Activated CD4-positive, CD25-positive, alpha-beta regulatory T cell treated with anti-CD3 and anti-CD28 coated beads, Interleukin-2, amount 50 U/mL, for 24 hours (primary cell): Measurements from ENCODE around the gene TMEM208.
A peak's percentile ranks its signal among the peaks of the same experiment; 100 is the strongest.

Source experiments
- ATAC-seq, 2 donors: fragments of 150-1000 bp; cut with Tn5 transposase; one replicate each; pipeline ENCODE4 v1.10.0; 2021; ENCODE audit warnings: mild to moderate bottlenecking in 1 of 2, moderate library complexity in 1 of 2

Gene TMEM208

DNA sequence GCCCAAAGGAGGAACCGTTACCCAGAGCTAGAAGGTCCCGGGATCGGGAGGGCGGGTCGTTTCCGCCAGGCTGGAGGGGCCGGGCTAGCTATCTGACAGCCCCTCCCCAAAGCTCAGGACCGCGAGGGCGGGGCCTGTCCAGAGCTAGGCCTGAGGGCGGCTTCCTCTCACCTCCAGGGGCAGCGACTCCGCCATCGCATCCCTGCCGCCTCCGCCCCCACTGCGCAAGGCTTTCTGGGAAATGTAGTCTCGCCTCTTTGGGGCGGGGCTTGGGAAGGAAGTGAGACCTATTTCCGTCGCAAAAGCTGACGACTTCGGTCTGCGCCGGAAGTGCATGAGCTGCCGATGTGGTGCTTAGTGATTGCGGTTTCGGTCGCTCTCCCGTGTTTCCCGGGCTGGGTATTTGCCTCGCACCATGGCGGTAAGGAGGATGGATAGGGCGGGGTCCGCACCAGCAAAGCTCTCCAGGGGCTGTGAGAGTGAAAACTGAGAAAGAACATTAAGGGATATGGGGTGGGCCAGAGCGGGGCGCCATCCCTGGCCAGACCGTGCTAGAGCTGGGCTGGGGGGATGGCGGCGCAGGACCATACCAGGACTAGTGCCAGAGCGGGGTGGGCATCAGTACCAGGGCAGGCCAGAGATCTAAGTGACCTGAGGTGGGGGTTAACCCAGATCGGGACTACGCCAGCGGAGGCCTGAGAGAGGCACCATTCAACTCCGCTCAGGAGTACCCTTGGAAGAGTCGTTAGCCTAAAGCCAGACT is at the start of gene TMEM208:
TSS of gene TMEM208 (plus strand) at position 327 of the 763 bp plus-strand sequence. CDS start at position 416, 89 bp downstream.
- ATAC-seq = peak; percentile 94 to 95

DNA sequence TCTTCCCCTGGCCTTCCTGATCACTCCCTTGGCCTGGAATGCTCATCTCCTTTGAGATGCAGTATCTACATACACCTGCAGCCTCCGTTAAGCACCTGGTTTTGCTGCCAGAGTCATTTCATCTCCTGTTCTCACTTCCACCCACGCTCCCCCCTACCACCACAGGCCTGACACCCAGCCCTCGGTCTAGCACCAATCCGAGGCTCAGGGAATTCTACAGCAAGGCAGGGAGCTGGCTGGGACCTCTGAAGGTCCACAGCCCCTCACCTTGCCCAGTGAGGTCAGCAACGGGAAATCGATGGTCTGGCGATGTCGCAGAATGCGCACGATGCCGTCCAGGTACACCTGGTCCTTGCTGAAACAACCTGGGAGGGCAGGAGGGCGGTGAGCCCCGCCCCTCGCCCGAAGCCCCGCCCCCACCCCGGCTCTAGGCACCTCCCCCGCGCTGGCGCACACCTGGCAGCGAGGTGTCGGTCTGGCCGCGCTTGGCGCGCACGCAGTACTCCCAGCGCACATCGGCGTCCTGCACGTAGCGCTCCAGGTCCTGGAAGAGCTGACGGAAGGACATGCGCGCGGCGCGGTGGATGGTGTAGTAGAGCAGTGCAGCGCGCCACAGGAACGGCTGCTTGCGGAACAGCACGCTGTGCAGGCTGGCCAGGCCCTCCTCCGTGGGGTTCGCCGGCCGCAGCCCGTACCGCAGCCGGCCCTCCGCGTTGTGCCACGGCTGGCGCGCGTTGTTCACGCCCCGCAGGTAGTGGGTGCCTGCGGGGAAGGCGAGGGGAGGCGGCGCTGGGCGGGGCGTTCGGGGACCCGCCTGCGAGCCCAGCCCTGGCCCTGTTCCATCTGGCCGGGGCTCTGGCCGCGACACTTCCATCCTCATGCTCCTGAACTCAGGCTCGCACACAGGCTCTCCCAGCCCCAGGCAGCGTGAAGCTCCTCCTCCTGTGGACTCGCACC is 48.9 kb upstream of the TMEM208 start:
- ATAC-seq = peak; percentile 30 to 36

DNA sequence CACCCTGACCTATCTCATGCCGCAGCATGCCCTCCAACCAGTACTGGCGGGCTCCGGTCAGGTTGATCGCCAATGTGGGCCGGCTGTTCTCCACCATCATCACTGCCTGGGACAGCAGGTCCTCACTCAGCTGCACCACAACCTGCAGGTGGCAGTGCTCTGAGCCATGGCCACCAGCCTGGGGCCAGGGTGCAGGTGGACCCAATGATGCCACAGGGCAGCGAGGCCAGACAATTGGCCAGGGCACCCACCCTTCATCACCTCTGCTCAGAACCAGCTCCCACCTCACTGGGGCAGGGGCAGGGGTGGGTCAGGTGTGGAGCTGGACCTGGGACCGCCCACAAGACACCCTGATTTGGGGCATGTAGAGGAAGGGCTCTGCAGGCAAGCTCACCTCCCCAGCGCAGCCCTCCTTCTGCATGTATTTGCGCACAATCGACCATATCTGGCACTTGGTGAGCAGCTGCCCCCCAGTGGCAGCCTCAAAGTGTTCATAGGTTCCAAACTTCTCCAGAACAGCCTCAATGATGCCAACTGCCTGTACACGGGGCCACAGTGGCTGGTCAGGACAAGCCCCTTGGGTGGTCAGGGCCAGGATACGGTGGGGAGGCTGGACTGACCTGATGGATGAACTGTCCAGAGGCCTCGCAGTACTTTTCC is 47.4 kb upstream of the TMEM208 start:
- no peak for ATAC-seq

DNA sequence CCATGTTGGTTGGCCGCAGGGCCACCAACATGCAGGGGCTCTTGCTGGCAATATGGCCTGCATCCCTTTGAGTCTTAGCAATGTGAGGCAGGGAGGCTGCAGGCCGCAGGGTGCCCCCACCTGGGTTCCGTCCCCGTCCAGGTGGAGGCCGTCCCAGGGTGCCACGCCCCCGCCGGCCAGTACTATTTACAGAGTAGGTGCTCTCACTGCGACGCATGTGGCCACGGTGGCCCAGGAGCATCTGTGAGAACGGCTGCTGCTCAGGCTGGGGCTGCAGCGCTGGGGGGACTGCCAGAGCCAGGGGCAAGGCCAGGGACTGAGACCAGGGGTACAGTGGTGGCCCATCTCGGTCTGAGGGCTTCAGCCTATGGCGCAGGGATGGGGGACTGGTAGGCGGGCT is 46.8 kb upstream of the TMEM208 start:
- ATAC-seq = no peak

DNA sequence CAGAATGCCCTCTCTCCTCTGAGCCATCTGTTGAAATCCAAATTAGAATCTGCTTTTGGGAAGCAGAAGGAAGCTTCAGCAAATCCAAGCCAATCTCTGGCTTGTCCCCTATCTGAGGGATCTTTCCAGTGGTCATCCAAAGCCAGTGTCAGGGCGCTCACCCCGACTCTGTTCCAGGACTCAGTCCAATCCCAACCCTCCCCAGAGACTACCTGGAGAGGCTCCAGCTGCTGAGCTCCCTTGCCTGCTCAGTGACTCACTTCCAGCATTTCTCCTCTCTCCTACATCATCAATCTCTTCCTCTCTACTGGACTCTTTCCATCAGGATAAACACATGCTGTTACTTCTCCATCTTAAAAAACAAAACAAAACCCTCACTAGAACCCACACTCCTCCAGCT is 45.6 kb upstream of the TMEM208 start:
- ATAC-seq = no peak

DNA sequence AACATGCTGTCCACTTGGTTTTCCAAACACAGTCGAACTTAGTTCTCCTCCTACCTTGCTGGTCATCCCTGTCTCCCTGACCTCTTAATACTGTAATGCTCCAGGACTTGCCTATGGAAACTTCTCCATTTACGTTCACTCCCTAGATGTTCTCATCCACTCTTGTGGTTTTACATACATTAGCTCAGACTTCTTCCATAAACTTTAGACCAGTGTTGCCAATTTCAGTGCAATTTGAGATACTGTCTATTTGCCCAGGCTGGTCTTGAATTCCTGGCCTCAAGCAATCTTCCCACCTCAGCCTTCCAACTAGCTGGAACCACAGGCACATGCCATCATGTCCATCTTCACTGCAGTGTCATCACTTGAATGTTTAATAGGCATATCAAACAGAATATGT is 44.6 kb upstream of the TMEM208 start:
- no peak for ATAC-seq

DNA sequence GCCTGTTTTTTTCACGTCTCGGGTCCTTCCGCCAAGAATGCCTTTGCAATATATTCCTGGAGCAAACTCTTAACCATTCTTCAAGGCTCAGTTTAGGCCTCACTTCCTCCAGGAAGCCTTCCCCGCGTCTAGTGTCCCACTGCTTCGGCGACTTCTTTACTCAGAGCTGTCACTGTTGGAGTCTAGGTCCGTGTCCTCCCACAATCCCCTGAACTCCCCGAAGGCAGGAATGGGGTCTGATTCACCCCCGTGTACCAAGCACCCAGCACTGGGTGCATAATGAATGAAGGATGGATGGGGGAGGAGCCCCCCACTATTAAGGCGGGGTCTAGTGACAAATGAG is 43.7 kb upstream of the TMEM208 start:
- no peak for ATAC-seq

DNA sequence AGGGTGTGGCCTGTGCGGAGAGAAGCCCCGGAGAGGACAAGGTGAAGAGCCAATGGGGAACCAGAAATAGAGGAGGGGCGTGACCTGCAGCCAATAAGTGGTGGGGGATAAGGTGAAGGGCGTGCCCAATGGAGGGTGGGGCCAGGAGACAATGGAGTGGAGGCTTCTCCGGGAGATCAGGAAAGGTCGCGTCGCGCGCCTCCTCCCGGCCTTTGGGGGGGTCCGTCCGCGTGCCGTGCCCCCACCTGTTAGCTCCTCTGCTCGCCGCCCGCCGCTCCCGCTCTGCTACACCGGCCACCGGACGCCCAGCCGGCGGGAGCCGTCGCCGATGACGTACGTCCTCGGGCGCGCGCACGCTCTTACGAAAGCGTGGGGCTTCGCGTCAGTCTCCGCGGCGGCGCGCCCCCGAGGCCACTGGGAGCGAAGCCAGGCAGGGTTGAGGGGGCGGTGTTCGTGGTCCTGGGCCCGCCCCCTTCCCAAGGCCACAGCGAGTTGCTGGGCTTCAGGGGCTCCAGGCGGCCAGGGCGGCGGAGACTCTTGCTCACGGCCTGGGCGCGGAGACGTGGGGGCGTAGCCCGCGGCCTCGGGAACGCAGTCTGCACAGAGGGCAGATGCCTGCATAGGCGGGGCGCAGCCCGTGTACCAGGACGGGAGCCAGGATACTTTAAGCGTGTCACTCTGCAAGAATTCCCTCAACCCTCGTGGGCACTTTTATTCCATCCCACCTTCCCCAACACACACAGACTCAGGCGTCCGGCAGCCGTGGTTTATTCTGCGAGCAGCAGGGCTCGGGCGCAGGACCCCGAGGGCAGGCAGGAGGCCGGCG is 43.1 kb upstream of the TMEM208 start, which contains the start of gene MATCAP1:
TSS of gene MATCAP1 (minus strand) at position 337 of the 826 bp plus-strand sequence. CDS start 3,353 bp downstream, outside the sequence.
- ATAC-seq = peak; percentile 96 to 98

DNA sequence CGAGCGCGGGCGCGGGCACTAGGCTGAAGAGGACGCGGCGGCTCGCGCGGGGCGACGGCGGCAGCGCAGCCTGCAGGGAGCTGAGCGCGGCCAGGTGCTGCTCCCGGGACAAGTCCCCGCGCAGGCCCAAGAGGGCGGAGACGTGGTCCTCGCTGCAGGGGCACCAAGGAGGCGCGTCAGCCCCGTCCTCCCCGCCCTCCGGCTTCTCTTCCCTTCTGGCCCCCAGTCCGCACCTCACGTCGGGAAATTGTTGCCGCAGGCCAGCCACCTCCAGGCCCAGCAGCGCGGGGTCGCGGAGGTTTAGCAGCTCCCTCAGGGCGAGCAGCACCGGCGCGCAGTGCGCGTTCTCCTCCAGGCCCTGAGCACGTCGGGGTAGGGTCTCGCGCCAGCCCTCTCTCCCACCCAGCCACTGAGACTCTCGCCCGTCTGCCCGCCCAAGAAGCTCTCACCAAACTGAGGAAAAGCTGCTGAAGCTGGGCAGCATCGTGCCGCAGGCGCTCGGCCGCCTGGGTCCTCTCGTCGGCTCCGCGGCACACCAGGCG is 42.4 kb upstream of the TMEM208 start:
- no peak for ATAC-seq

DNA sequence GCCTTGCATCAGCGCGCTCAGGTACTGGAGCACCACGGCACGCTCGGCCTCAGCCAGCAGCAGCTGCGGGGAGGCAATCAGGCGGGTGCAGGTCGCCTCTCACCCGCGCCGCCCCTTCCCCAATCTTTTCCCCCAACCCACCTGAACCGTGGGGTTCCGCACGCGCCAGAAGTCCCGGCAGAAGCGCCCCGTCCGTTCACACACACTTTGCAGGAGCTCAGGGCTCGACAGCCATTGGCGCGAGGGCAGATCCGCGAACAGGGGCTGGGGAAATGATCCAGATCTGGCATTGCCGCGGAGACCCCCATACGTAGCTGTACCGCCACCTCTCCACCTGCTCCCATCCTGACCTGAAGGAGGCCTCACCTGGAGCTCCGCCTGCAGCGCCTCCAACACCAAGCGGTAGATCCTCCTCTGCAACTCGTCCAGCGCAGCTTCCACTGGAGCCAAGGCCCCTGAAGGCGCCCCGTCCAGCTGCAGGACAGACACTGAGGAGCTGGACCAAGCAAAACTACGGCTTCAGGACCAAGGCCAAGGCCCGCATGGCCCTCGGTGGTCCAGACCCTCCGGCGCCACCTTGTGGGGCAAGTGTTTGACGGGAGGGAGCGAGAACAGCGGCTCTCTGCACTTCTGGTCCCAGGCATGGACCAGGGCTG is 41.8 kb upstream of the TMEM208 start:
- ATAC-seq = peak in 1 of 2 donors; percentile 19

DNA sequence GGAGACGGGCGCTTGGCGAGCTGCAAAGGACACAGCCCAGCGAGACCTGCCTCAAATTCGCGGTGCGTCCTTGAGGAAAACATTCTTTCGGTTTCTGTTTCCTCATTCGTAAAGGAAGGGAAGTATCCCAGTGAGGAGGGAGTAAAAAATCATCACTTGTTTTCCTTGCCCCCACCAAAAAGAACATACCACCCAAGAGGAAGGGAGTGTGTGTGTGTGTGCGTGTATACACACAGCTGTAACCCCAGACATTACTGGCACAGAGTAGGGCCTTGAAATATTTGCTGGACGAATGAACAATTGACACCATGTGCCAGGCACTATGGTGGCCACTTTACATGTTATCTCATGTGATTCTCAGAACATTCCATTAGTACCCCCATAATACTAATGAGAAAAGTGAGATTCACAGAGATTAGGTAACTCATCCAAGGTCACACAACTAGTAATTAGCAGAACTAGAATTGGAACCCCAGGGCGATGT is 41.2 kb upstream of the TMEM208 start:
- no peak for ATAC-seq

DNA sequence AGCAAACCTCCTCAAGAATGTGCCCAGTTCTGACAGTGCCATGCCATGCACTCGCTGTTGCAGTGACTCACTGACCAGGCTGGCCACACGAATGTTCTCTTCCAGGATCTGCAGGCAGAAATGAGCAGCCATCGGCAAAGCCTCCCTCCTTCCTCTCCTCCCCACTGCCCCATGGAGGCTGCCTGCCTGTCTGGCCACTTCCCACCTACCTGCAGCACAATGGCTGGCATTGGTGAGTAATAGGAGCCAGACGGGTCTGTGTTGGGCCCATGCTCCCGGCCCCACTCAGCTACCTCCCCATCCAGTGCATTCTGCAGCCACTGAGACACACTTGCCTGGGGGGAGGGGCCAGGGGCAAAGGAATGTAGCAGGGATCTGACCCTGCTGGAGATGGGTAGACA is 40.4 kb upstream of the TMEM208 start:
- no peak for ATAC-seq

DNA sequence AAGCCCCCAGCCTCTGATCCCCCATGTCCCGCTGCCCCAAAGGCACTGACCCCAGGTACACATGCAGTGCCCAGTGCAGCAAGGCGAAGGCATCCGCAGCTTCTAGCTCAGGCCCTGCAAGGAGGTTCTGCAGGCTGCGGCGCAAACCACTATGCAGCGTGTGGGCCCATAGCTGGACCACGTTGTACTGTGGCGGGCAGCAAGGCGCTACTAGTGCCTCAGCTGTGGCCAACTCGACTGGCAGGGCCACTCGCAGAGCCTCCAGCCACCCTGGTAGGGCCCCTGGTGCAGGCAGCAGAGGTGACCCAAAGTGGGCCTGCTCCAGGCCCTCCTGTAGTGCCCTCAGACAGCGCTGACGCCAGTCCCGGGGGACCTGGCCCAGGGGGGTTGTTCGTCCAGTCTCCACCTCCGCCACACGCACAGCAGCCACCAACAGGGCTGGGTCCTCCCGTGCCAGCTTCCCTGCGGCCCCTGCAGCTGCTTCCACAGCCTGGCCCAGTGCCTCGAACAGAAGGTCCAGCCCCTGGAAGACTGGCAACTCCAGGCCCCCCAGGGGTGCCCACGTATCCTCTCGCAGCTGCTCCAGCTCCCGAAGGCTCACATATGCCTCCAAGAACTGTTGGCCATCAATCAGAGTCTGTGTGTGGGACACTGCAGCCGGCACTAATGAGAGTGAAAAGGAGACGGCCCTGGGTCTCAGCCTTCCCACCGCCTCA is 39.6 kb upstream of the TMEM208 start:
- ATAC-seq = no peak

DNA sequence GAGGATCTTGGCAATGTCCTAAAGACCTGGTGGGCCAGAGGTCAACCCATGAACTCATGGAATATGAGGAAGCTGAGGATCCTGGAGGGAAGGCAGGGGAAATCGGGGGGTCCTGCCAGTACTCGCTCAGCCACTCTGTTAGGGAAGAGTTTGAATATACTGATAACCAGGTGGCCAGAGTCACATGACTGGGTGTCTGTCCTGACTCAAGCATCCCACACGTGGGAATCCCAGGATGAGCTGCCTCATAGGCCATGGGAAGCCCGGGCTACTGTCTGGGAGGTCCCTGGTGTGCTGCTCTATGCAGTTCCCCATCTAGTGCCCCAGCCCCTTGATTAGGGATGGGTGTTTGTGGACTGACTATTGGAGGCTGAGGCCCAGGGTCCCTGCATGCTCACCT is 38.6 kb upstream of the TMEM208 start:
- ATAC-seq = no peak

DNA sequence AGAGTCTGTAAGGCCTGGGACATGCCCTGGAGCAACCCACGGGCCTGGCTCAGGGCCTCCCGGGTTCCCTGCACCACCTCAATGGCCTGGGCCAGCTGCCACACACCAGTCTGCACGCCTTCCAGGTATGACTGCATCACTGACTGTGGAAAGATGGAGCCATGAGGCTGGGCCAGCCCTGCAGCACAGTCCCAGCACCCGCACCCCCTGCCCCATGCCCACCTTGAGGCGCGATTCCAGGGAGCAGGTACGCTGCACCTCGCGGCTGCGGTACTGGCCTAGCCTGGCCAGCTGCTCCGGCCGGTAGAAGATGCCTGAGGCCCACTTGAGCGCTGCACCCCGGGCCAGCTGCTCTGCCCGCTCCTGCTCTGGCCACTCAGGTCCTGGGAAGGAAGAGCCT is 38.1 kb upstream of the TMEM208 start:
- ATAC-seq = no peak

DNA sequence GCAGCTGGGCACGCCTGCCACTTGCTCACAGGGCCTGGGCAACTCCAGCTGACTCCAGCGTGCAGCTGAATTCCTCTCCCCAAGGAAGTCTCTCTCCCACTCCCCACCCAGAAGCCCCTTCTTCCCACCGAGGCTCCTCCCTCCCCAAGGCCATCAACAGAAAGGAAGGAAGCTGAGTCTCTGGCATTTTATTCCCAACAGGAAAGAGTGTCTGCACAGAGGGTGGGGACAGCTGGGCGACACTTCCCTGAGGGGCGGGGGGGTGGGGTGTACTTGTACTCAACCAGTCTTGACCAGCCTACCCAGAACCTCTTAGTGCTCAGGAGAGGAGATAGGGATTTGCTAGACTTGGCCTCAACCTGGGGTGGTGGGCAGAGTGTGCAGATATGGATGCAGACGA is 36.9 kb upstream of the TMEM208 start, which contains the start of gene EXOC3L1:
TSS of gene EXOC3L1 (minus strand) at position 96 of the 400 bp plus-strand sequence. CDS start 460 bp downstream, outside the sequence.
- no peak for ATAC-seq

DNA sequence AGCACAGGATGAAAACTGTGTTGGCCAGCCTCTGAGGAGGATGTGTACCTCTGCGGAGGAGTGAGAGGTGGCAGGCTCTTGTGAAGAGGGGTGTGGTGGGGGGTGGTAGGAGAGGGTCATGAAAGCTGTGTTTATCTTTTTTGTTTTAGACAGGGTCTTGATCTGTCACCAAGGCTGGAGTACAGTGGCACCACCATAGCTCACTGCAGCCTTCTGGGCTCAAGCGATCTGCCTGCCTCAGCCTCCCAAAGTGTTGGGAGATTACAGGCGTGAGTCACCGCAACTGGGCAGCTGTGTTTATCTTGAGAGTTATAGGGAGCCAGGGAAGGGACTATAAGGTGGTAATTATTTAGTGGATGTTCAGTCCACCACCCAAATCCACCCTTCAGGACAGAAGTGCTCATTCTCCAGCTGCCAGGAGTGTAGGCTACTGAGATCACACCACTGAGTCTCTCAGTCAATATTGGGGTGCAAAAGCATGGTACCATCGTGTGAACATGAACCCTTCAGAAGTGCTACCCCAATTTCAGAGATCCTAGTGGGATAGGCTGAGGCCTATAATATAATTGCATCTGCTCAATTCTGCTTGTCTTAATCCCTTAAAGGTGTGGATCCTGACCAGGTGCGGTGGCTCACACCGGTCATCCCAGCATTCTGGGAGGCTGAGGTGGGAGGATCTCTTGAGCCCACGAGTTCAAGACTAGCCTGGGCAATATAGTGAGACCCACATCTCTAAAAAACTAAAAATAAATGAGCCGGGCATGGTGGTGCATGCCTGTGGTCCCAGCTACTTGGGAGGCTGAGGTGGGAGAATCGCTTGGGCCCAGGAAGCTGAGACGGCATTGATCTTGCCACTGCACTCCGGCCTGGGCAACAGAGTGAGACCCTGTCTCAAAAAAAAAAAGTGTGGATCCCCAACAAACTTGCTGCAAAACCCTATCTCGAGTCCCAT is 36.2 kb upstream of the TMEM208 start:
- ATAC-seq = no peak

DNA sequence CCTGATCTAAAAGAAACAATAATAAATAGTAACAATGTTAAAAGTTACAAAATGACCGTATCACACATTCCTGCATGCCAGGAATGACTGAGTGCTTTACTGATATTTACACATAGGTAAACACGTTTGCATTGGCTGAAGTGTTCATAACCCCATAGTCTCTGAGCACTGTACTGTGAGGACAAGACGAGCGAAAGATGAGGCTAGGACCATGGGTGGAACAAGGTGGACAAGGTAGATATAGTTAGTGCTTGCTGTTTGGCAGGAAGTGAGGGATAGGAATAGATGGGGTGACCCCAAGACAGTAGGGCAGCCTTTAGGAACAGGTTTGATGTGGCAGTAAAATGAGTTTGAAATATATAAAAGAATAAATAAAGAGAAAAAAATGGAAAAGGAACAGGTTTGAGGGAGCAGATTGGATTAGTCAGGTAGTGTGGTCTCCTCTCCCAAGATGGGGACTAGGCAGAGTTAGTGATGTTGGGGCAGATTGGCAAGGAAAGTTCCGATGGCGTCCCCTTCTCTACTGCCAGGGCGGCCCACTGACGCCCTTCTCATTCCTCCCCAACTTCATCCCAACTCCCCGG is 35.4 kb upstream of the TMEM208 start:
- ATAC-seq = no peak
